Panc1 (cell line): Measurements from ENCODE around the gene GPC1. TPM values are rescaled to one million over a fixed set of nuclear protein-coding genes. Genes with fewer than 3 reads are reported as not detected.

Source experiments
- ATAC-seq: fragments of 200-7000 bp; cut with Tn5 transposase; 2 replicates; pipeline ENCODE4 v1.9.1; 2020; ENCODE audit warnings: mild to moderate bottlenecking, moderate library complexity
- BruUV-seq: library from RNA; stranded (reverse); fragments of 400-500 nt; replicated peaks from 2 replicates; lab custom pipeline; 2021; lab: Mats Ljungman, UMichigan
- CTCF ChIA-PET: fragments of 300-600 bp; sonication (Branson Sonifier 250); formaldehyde crosslinking; loops from one replicate; lab custom pipeline; 2022; ENCODE audit warnings: antibody characterized with exemption; lab: Charles Lee
- POLR2A ChIA-PET: fragments of 300-600 bp; sonication (Branson Sonifier 250); formaldehyde crosslinking; loops from one replicate; lab custom pipeline; 2022; ENCODE audit warnings: antibody characterized with exemption; lab: Charles Lee
- DNase-seq: peaks from one replicate; pipeline ENCODE4 v3.0.0-alpha.2; 2010; ENCODE audit warnings: low read depth, low spot score
- H3K27ac ChIP-seq: 2 replicates; pipeline ENCODE4 v1.5.1; 2011; ENCODE audit warnings: mild to moderate bottlenecking, low read length, inconsistent platforms
- H3K27me3 ChIP-seq: fragments of 200-500 bp; sonication (Bioruptor generic); 2 replicates; pipeline ENCODE4 v1.6.0; 2014; ENCODE audit warnings: low read length, inconsistent platforms; ENCODE audit not compliant: control insufficient read depth, insufficient read depth
- H3K36me3 ChIP-seq: fragments of 200-500 bp; sonication (Bioruptor generic); 2 replicates; pipeline ENCODE4 v1.5.1; 2014; ENCODE audit warnings: inconsistent platforms, mild to moderate bottlenecking, low read length, moderate library complexity; ENCODE audit not compliant: control insufficient read depth, insufficient read depth
- H3K4me1 ChIP-seq: 2 replicates; pipeline ENCODE4 v1.5.1; 2011; ENCODE audit warnings: inconsistent platforms, mild to moderate bottlenecking, low read length, moderate library complexity; ENCODE audit not compliant: control insufficient read depth, insufficient read depth
- H3K4me3 ChIP-seq, 2 experiments: 2 replicates each; pipeline ENCODE4 v1.5.1; 2011 to 2012; ENCODE audit warnings: low read depth in 2 of 2, low read length in 2 of 2, mild to moderate bottlenecking in 2 of 2, inconsistent platforms in 1 of 2, moderate library complexity in 1 of 2
- H3K9me3 ChIP-seq: fragments of 200-500 bp; sonication (Bioruptor generic); 2 replicates; pipeline ENCODE4 v1.5.1; 2014; ENCODE audit warnings: low read depth, mild to moderate bottlenecking, inconsistent platforms, low read length, moderate library complexity; ENCODE audit not compliant: control insufficient read depth, insufficient read depth
- POLR2AphosphoS5 ChIP-seq: IDR thresholded peaks from 2 replicates; pipeline ENCODE4 v1.6.1; 2012; ENCODE audit warnings: mild to moderate bottlenecking, low read depth, low read length, moderate library complexity
- REST ChIP-seq, 2 experiments: IDR thresholded peaks; 2 replicates each; pipeline ENCODE4 v1.6.1; 2011 to 2012; ENCODE audit warnings: low read depth in 2 of 2, control low read depth in 1 of 2, low read length in 1 of 2, mild to moderate bottlenecking in 1 of 2, moderate library complexity in 1 of 2; ENCODE audit not compliant: insufficient read depth in 1 of 2
- SIN3A ChIP-seq: IDR thresholded peaks from 2 replicates; pipeline ENCODE4 v1.6.1; 2012; ENCODE audit warnings: low read depth, mild to moderate bottlenecking, low read length, moderate library complexity, borderline replicate concordance; ENCODE audit not compliant: insufficient read depth
- TCF7L2 ChIP-seq: IDR thresholded peaks from 2 replicates; pipeline ENCODE4 v1.6.1; 2011; ENCODE audit warnings: mild to moderate bottlenecking, low read depth, low read length, inconsistent platforms
- in situ Hi-C: cut with HindIII; loops from 2 replicates; pipeline ENCODE4 v1.10.0; 2016; ENCODE audit warnings: low sequenced_read_pairs, low pct_unique_long_range_greater_than_20kb
- intact Hi-C: fragments of 100-400 bp; cut with micrococcal nuclease; formaldehyde crosslinking; loops from one replicate; pipeline ENCODE4 v1.10.0; 2022; ENCODE audit not compliant: unreplicated experiment
- total RNA-seq: library from RNA; stranded (reverse); gene quantifications from one replicate; pipeline ENCODE4 v1.2.1, GENCODE V29; 2021; ENCODE audit not compliant: unreplicated experiment
- TF ChIP-seq, protein P1 (sequence below): fragments of 450-650 bp; IDR thresholded peaks from 2 replicates; pipeline ENCODE4 v1.5.1; 2017; ENCODE audit warnings: mild to moderate bottlenecking

The GPC1 gene
- total RNA-seq, 1 experiment from 2014 or later = 88.7 TPM

DNA sequence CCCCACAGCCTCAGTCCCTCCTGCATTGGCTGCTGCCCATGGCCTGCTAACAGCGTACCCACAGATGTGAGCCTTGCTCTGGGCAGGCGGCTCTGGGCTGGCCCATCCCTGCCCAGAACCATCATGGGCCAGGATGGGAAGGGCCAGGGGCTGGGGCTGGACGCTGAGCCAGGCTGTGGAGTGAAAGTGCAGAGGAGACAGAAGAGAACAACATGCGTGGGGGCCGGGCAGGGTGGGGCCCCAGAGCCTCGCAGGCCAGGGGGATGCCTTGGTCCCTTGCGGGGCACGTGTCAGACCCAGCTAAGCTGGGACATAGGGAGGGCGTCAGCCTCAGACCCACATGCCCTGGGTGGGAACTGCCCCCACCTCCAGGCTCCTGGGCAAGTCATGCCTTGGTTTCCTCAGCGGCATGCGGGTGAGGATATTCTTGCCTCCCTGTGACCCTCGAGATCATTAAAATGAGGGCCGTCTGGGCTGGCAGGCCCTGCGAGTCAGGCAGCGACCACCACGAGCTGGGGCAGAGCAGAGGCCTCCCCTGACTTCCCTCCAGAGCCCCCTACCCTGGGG lies 27.3 kb downstream of the GPC1 start:
- H3K27ac ChIP-seq = no peak overlapping the region
- no peak overlapping the region for H3K4me3 ChIP-seq
- in situ Hi-C loops (no loop called here), intact Hi-C loops (no loop called here)
- H3K27me3 ChIP-seq = no peaks in the 10 kb centered on the region
- H3K36me3 ChIP-seq = no peaks in the 10 kb centered on the region; the same call in 1 of the 2 replicates
- peaks cover 18% of the 10 kb centered on the region for H3K4me1 ChIP-seq
- BruUV-seq = no TSS peak
- H3K9me3 ChIP-seq = no peaks in the 10 kb centered on the region
- TF ChIP-seq SIN3A (no peak), TCF7L2 (no peak), REST (IDR thresholded peaks at IDR 0.05; ENCODE audit: insufficient read depth in 1 of 2, low read depth in 2 of 2, low read length in 1 of 2) (no peak), POLR2AphosphoS5 (no peak)
- TF ChIP-seq, protein P1, sequence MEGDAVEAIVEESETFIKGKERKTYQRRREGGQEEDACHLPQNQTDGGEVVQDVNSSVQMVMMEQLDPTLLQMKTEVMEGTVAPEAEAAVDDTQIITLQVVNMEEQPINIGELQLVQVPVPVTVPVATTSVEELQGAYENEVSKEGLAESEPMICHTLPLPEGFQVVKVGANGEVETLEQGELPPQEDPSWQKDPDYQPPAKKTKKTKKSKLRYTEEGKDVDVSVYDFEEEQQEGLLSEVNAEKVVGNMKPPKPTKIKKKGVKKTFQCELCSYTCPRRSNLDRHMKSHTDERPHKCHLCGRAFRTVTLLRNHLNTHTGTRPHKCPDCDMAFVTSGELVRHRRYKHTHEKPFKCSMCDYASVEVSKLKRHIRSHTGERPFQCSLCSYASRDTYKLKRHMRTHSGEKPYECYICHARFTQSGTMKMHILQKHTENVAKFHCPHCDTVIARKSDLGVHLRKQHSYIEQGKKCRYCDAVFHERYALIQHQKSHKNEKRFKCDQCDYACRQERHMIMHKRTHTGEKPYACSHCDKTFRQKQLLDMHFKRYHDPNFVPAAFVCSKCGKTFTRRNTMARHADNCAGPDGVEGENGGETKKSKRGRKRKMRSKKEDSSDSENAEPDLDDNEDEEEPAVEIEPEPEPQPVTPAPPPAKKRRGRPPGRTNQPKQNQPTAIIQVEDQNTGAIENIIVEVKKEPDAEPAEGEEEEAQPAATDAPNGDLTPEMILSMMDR = no peak
- ChIA-PET CTCF (no interaction called here), POLR2A (no interaction called here)
- no peak for ATAC-seq
- no peak for DNase-seq

DNA sequence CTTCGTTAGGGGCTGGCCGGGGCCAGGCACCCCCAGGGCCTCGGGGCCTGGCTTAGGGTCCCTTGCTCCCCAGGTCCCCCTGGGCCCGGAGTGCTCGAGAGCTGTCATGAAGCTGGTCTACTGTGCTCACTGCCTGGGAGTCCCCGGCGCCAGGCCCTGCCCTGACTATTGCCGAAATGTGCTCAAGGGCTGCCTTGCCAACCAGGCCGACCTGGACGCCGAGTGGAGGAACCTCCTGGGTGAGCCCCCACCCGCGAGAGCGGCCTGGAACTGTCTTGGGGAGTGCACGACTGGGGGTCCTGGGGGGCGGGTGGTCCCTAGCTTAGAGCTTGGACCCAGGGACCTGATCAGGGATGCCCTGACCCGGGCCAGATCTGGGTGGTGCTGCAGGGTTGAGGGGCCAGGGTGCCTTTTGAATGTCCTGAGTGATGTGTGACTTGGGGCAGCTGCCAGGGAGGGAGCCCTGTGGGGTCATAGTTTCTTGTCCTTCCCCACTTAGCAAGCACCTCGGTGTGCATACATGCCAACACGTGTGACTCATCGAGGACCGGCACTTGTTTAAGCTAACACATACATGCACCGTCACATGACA lies 27.9 kb downstream of the GPC1 start:
- POLR2A ChIA-PET = no interaction called here
- Histone ChIP-seq H3K9me3 (no peaks in the 10 kb centered on the region), H3K36me3 (no peaks in the 10 kb centered on the region; the same call in 1 of the 2 replicates), H3K27ac (no peak overlapping the region), H3K4me3 (no peak overlapping the region), H3K4me1 (peaks cover 13% of the 10 kb centered on the region), H3K27me3 (no peaks in the 10 kb centered on the region)
- intact Hi-C loops = no loop called here
- in situ Hi-C loops = no loop called here
- CTCF ChIA-PET = no interaction called here
- DNase-seq = no peak
- ATAC-seq = no peak
- no TSS peak for BruUV-seq
- TF ChIP-seq REST (IDR thresholded peaks at IDR 0.05; ENCODE audit: insufficient read depth in 1 of 2, low read depth in 2 of 2, low read length in 1 of 2) = no peak
- no peak for TF ChIP-seq POLR2AphosphoS5
- TF ChIP-seq, protein P1 = no peak
- TF ChIP-seq SIN3A = no peak
- TF ChIP-seq TCF7L2 = no peak
